K562 treated with DMSO at 1 percent for 12 hours (cell line): ENCODE results near the gene USP8. TPM values are rescaled to one million over a fixed set of nuclear protein-coding genes. Genes with fewer than 3 reads are reported as not detected.

ENCODE experiments used
- total RNA-seq: library from RNA; unstranded; fragments of 300-600 nt; gene quantifications from 2 replicates; pipeline ENCODE4 v1.2.3, GENCODE V29; 2022; ENCODE audit not compliant: insufficient read depth

The USP8 gene
- total RNA-seq = 30.9 and 51.3 TPM in 2 replicates

GRCh38 chr15:50424066-50424890 is at the start of gene USP8:
Gene USP8 (plus strand): TSS chr15:50424405. CDS start chr15:50439074, 14,669 bp downstream.

GRCh38 chr15:50546566-50546965 is 122.4 kb downstream of the USP8 start, which contains the start of gene USP50:
Gene USP50 (minus strand): TSS chr15:50546666. CDS start chr15:50546525, 141 bp downstream.

Other genes with a start within 250 kb of the USP8 start
- gene SLC27A2, start 242.2 kb upstream of the USP8 start, total RNA-seq = 41.4 and 60.1 TPM in 2 replicates
- 1.5 and 1.7 TPM in 2 replicates for gene HDC, start 158.7 kb upstream of the USP8 start, total RNA-seq
- gene GABPB1, start 69.2 kb upstream of the USP8 start, total RNA-seq = 5.9 and 21.7 TPM in 2 replicates
- gene USP50, start 122.3 kb downstream of the USP8 start, total RNA-seq = not detected in 2 replicates